ENCODE results near the gene PLAAT2.
"Not testable (repeated sequence)": the region's sequence is repeated elsewhere in the genome, so short reads cannot be mapped to it uniquely, and the experiment has no call there.

The PLAAT2 gene

DNA sequence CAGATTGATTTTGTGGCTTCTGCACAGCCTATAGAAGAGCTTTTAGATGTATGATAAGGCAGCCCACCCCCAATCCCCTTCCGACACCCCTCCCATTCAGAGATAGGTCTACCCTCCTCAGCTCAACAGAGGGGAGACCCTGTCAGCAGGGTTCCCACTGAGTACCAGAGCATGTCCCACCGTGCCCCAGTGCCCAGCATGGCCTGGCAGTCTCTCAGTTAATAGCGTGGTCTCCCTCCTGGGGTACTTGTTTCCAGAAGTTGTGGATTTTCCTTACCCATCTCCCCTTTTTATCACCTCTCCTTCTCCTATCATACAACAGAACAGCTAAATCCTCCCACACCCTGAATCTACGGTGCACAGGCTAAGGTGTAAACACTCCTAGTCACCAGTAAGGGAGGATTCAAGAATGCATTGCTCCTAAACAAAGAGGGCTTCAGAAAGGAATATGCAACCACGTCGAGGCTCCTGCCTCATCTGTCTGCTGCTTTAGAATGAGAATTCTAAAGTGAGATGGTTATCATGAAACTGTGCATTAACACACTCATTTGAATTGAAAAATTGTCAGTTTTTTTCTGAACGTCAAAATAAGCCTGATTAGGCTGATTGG, 6.7 kb downstream of the PLAAT2 start:
- POLR2A ChIA-PET = no interaction called here
- CTCF ChIA-PET = no interaction called here

DNA sequence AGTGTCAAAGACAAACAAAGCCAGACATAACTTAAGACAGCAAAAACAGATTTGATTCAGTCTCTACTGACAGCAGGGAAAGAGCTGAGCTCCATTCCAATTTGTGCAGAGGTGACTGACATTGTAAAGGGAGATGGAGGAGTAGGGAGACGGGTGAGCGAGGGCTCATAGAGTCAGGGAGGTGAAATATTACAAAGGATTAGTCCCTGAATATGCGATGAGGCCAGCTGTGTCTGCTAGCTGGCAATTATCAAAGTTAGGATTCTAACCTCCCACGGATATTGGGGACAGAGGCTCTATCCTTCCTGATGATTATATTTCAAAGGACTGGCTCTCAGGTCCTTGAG, 8.3 kb downstream of the PLAAT2 start:
- TF ChIP-seq ELF4 (IDR thresholded peaks at IDR 0.05) = no peak
- no peak for TF ChIP-seq ZNF384 (IDR thresholded peaks at IDR 0.05)
- no peak for TF ChIP-seq HDGF (IDR thresholded peaks at IDR 0.05; ENCODE audit: borderline replicate concordance)
- TF ChIP-seq FOXK2 (IDR thresholded peaks at IDR 0.05) = no peak
- TF ChIP-seq SP1 (IDR thresholded peaks at IDR 0.05) = no peak
- no peak for TF ChIP-seq CTBP1 (IDR thresholded peaks at IDR 0.05; ENCODE audit: borderline replicate concordance)
- TF ChIP-seq, protein P1, sequence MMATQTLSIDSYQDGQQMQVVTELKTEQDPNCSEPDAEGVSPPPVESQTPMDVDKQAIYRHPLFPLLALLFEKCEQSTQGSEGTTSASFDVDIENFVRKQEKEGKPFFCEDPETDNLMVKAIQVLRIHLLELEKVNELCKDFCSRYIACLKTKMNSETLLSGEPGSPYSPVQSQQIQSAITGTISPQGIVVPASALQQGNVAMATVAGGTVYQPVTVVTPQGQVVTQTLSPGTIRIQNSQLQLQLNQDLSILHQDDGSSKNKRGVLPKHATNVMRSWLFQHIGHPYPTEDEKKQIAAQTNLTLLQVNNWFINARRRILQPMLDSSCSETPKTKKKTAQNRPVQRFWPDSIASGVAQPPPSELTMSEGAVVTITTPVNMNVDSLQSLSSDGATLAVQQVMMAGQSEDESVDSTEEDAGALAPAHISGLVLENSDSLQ (IDR thresholded peaks at IDR 0.05) = no peak
- TF ChIP-seq ARNT (IDR thresholded peaks at IDR 0.05) = no peak
- TF ChIP-seq TARDBP (IDR thresholded peaks at IDR 0.05) = no peak
- no peak for TF ChIP-seq L3MBTL2 (conservative IDR thresholded peaks at IDR 0.05)
- DNase-seq (ENCODE audit: extremely low spot score) = no peak
- ChIA-PET POLR2A (no interaction called here), CTCF (no interaction called here)

More for the DNA sequence above, 6.7 kb downstream of the PLAAT2 start:
- no peak for DNase-seq (ENCODE audit: extremely low spot score)
- TF ChIP-seq HDGF (IDR thresholded peaks at IDR 0.05; ENCODE audit: borderline replicate concordance) (no peak), FOXM1 (IDR thresholded peaks at IDR 0.05; ENCODE audit: borderline replicate concordance) (no peak), LEF1 (IDR thresholded peaks at IDR 0.05; ENCODE audit: borderline replicate concordance) (no peak), SUZ12 (IDR thresholded peaks at IDR 0.05) (no peak), CTBP1 (IDR thresholded peaks at IDR 0.05; ENCODE audit: borderline replicate concordance) (no peak), ZNF384 (IDR thresholded peaks at IDR 0.05) (no peak), L3MBTL2 (conservative IDR thresholded peaks at IDR 0.05) (no peak), ELF4 (IDR thresholded peaks at IDR 0.05) (no peak), FOXK2 (IDR thresholded peaks at IDR 0.05) (no peak), NFRKB (IDR thresholded peaks at IDR 0.05) (no peak), ARNT (IDR thresholded peaks at IDR 0.05) (no peak), SP1 (IDR thresholded peaks at IDR 0.05) (no peak)

DNA sequence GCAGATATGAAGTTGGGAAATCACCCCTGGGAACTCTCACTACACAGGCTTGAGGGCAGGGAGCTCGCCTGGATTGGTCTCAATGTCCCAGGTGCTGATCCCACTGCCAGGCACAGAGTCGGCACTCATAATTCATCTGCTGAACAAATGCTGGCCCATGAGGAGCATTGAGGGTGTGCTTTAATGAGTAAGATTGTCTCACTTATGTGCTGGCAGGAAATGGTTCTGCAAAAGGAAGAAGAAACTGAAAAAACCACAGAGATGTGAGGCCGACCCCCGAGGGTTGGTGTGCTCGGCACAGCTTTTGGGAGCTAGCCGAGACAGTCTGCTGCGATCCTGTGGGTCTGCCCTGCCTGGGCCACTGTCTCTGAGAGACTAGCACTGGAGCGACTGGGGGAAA, 9.4 kb downstream of the PLAAT2 start:
- no peak for DNase-seq (ENCODE audit: extremely low spot score)
- POLR2A ChIA-PET = no interaction called here
- CTCF ChIA-PET = no interaction called here
- TF ChIP-seq FOXA1 (IDR thresholded peaks at IDR 0.05) (no peak), FOXM1 (IDR thresholded peaks at IDR 0.05; ENCODE audit: borderline replicate concordance) (no peak), ELF4 (IDR thresholded peaks at IDR 0.05) (no peak), TARDBP (IDR thresholded peaks at IDR 0.05) (no peak), LEF1 (IDR thresholded peaks at IDR 0.05; ENCODE audit: borderline replicate concordance) (no peak), L3MBTL2 (conservative IDR thresholded peaks at IDR 0.05) (no peak), NFRKB (IDR thresholded peaks at IDR 0.05) (no peak), CTBP1 (IDR thresholded peaks at IDR 0.05; ENCODE audit: borderline replicate concordance) (no peak)
- TF ChIP-seq, protein P1 (IDR thresholded peaks at IDR 0.05) = no peak

DNA sequence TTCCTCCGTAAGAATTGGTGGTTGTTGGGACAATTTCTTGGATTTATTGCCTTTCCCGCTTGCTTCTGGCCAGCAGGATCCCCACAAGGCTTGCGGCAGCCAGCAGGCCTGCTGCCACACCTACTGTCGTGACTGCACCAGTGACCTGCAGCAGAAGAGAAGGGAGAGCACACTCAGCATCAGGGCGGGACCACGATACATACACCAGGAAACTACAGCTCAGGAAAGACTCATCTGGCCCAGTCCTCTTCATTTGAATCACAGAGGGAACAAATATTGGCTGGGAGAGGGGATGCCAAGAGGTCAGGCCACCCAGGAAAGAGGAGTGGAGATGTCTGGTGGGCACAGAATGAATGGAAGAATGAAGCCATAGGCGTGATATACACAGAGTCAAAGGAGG, 10.3 kb downstream of the PLAAT2 start:
- no peak for DNase-seq (ENCODE audit: extremely low spot score)
- ChIA-PET CTCF (no interaction called here), POLR2A (no interaction called here)
- TF ChIP-seq SP1 (IDR thresholded peaks at IDR 0.05) = no peak
- TF ChIP-seq FOXA1 (IDR thresholded peaks at IDR 0.05) = no peak
- no peak for TF ChIP-seq ELF4 (IDR thresholded peaks at IDR 0.05)
- no peak for TF ChIP-seq BHLHE40 (IDR thresholded peaks at IDR 0.05; ENCODE audit: borderline replicate concordance)
- TF ChIP-seq ARNT (IDR thresholded peaks at IDR 0.05) = no peak
- no peak for TF ChIP-seq ZNF384 (IDR thresholded peaks at IDR 0.05)
- TF ChIP-seq NFRKB (IDR thresholded peaks at IDR 0.05) = no peak
- TF ChIP-seq TARDBP (IDR thresholded peaks at IDR 0.05) = no peak
- no peak for TF ChIP-seq HDGF (IDR thresholded peaks at IDR 0.05; ENCODE audit: borderline replicate concordance)
- no peak for TF ChIP-seq CTBP1 (IDR thresholded peaks at IDR 0.05; ENCODE audit: borderline replicate concordance)
- no peak for TF ChIP-seq LEF1 (IDR thresholded peaks at IDR 0.05; ENCODE audit: borderline replicate concordance)
- TF ChIP-seq FOXK2 (IDR thresholded peaks at IDR 0.05) = no peak
- TF ChIP-seq, protein P1 (IDR thresholded peaks at IDR 0.05) = no peak

DNA sequence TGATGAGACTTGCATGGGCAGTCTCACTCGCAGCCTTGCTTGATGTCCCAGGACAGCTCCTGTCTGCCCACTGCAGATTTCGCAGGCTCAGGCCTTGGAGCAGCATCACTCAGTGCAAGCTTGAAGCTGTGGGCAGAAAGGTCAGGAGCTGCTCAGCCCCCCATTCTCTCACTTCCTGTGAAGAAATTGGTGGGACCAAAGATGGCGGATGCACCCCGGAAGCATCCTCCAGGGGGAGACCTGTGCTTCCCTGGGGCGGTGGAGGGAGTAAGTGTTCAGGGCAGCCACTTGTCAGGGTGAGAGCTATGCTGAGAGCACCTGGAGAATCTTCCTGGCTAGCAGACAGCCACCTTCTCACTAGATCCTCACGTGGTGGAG, 11.3 kb downstream of the PLAAT2 start:
- CTCF ChIA-PET = no interaction called here
- no peak for DNase-seq (ENCODE audit: extremely low spot score)
- POLR2A ChIA-PET = no interaction called here
- TF ChIP-seq SUZ12 (IDR thresholded peaks at IDR 0.05) = no peak
- no peak for TF ChIP-seq ELF4 (IDR thresholded peaks at IDR 0.05)
- TF ChIP-seq CTBP1 (IDR thresholded peaks at IDR 0.05; ENCODE audit: borderline replicate concordance) = no peak
- TF ChIP-seq ARNT (IDR thresholded peaks at IDR 0.05) = no peak
- no peak for TF ChIP-seq TARDBP (IDR thresholded peaks at IDR 0.05)
- no peak for TF ChIP-seq NFRKB (IDR thresholded peaks at IDR 0.05)
- no peak for TF ChIP-seq FOXA1 (IDR thresholded peaks at IDR 0.05)
- TF ChIP-seq HDGF (IDR thresholded peaks at IDR 0.05; ENCODE audit: borderline replicate concordance) = no peak

DNA sequence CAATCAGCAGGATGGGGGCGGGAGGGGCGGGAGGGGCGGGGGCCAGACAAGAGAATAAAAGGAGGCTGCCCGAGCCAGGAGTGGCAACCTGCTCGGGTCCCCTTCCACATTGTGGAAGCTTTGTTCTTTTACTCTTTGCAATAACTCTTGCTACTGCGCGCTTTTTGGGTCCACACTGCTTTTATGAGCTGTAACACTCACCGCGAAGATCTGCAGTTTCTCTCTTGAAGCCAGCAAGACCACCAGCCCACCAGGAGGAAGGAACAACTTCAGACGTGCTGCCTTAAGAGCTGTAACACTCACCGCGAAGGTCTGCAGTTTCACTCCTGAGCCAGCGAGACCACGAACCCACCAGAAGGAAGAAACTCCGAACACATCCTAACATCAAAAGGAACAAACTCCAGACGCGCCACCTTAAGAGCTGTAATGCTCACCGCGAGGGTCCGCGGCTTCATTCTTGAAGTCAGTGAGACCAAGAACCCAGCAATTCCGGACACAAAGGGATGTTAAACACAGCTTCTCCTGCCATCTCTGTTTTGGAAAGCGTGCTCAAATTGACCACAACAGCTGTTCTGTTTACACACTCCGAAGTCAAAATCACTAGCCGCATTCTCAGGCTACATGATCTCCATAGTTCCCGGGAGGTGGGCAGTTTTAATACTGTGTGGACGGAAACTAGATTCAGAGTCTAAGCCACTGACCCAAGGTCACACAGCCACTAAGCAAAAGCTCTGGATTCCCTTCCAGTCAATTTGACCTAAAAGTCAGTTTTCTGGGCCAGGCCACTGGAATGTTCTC, 11.9 kb downstream of the PLAAT2 start:
- ChIA-PET POLR2A (no interaction called here), CTCF (no interaction called here)
- TF ChIP-seq HDGF (IDR thresholded peaks at IDR 0.05; ENCODE audit: borderline replicate concordance) = no peak
- no peak for TF ChIP-seq TARDBP (IDR thresholded peaks at IDR 0.05)
- no peak for TF ChIP-seq ELF4 (IDR thresholded peaks at IDR 0.05)
- TF ChIP-seq, protein P1 (IDR thresholded peaks at IDR 0.05) = no peak
- DNase-seq (ENCODE audit: extremely low spot score) = no peak

DNA sequence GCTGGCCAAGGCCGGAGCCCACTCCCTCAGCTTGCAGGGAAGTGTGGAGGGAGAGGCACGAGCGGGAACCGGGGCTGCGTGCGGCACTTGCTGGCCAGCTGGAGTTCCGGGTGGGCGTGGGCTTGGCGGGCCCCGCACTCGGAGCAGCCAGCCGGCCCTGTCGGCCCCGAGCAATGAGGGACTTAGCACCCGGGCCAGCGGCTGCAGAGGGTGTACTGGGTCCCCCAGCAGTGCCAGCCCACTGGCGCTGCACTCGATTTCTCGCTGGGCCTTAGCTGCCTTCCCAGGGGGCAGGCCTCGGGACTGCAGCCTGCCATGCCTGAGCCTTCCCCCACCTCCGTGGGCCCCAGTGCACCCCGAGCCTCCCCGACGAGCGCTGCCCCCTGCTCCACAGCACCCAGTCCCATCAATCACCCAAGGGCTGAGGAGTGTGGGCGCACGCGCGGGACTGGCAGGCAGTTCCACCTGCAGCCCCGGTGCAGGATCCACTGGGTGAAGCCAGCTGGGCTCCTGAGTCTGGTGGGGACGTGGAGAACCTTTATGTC, 13.0 kb downstream of the PLAAT2 start:
- DNase-seq (ENCODE audit: extremely low spot score); CTCF ChIA-PET; POLR2A ChIA-PET: not testable (repeated sequence)

All from HEK293T (cell line).